GM21528 (cell line): ENCODE data around the gene RERG.

Experiments
- ATAC-seq: cut with Tn5 transposase; IDR thresholded peaks from one replicate; pipeline ENCODE4 v1.9.1; 2021; ENCODE audit warnings: mild to moderate bottlenecking, moderate library complexity; ENCODE audit not compliant: unreplicated experiment, low FRiP score

The RERG gene

GRCh38 chr12:15193946-15194345, 27.3 kb downstream of the RERG start:
- no peak for ATAC-seq

GRCh38 chr12:15192720-15193119, 28.5 kb downstream of the RERG start:
- no peak for ATAC-seq

GRCh38 chr12:15188127-15188526, 33.1 kb downstream of the RERG start:
- ATAC-seq: no peak

GRCh38 chr12:15186597-15186996, 34.6 kb downstream of the RERG start:
- no peak for ATAC-seq

GRCh38 chr12:15184484-15184883, 36.7 kb downstream of the RERG start:
- ATAC-seq: no peak

GRCh38 chr12:15183821-15184220, 37.4 kb downstream of the RERG start:
- no peak for ATAC-seq

- no peak for ATAC-seq
These were observed 40.1 kb downstream of the RERG start for GRCh38 chr12:15181017-15181683.

- no peak for ATAC-seq
These were observed 40.9 kb downstream of the RERG start for GRCh38 chr12:15180325-15180724.

- no peak for ATAC-seq
These were observed 41.5 kb downstream of the RERG start for GRCh38 chr12:15179672-15180071.

- no peak for ATAC-seq
These were observed 48.1 kb downstream of the RERG start for GRCh38 chr12:15173142-15173541.

- no peak for ATAC-seq
These were observed 49.0 kb downstream of the RERG start for GRCh38 chr12:15172060-15172822.

- no peak for ATAC-seq
These were observed 50.1 kb downstream of the RERG start for GRCh38 chr12:15171012-15171655.

- no peak for ATAC-seq
These were observed 53.1 kb downstream of the RERG start for GRCh38 chr12:15168026-15168678.

- ATAC-seq: no peak
These were observed 56.1 kb downstream of the RERG start for GRCh38 chr12:15165012-15165659.

- no peak for ATAC-seq
These were observed 57.9 kb downstream of the RERG start for GRCh38 chr12:15163030-15163976.

- no peak for ATAC-seq
These were observed 63.1 kb downstream of the RERG start for GRCh38 chr12:15158083-15158482.

- no peak for ATAC-seq
These were observed 63.9 kb downstream of the RERG start for GRCh38 chr12:15157269-15157671.

GRCh38 chr12:15155271-15155670, 65.9 kb downstream of the RERG start:
- no peak for ATAC-seq

GRCh38 chr12:15154103-15154502, 67.1 kb downstream of the RERG start:
- ATAC-seq: no peak

GRCh38 chr12:15152868-15153267, 68.3 kb downstream of the RERG start:
- no peak for ATAC-seq
